Measurements from ENCODE around the gene RALGDS. TPM values are rescaled to one million over a fixed set of nuclear protein-coding genes. Genes with fewer than 3 reads are reported as not detected.

Gene RALGDS
- total RNA-seq, 1 donor from 2014 or later: 449 TPM

DNA sequence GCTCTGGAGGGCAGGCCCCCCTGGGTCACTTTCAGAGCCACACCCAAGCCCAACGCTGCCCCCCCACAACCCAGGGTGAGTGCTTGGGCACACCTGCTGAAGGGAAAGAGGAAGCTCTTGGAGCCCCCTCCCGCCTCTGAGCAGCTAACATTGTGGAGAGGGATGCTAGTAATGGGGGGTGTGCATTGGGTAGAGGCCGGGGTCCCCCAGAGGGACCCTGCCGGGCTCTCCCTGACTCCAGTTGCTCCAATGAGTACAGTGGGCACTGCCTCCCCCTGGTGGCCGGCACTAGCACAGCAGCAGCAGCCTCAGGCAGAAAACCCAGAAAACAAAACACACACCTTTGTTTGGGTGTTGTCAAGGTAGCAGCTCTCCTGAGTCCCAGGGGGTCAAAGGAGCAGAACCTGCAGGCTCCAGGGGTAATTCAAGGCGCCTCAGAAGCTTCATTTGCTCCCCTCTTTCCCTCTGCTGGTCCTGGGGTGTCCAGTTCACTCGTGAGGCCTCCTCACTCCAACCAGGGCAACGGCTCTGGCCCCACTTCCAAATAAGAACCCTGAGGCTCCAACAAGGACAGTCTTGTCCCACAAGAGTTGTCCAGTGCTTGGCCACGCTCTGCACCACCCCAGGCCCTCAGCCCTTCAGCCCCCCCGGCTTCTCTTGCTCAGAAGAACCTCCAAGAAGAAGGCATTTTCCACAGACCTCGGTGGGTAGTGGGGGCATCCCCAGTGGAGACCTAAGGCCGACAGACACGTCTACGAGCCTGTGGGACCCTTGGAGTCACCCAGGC, 26.6 kb upstream of the RALGDS start:
- TF ChIP-seq, protein P1, sequence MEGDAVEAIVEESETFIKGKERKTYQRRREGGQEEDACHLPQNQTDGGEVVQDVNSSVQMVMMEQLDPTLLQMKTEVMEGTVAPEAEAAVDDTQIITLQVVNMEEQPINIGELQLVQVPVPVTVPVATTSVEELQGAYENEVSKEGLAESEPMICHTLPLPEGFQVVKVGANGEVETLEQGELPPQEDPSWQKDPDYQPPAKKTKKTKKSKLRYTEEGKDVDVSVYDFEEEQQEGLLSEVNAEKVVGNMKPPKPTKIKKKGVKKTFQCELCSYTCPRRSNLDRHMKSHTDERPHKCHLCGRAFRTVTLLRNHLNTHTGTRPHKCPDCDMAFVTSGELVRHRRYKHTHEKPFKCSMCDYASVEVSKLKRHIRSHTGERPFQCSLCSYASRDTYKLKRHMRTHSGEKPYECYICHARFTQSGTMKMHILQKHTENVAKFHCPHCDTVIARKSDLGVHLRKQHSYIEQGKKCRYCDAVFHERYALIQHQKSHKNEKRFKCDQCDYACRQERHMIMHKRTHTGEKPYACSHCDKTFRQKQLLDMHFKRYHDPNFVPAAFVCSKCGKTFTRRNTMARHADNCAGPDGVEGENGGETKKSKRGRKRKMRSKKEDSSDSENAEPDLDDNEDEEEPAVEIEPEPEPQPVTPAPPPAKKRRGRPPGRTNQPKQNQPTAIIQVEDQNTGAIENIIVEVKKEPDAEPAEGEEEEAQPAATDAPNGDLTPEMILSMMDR (IDR thresholded peaks at IDR 0.05; ENCODE audit: partially characterized antibody, unreplicated experiment): peak; percentile 94
- peak; percentile 91 for DNase-seq
- peaks cover 33% of the 10 kb centered on the region for H3K9me3 Mint-ChIP-seq (ENCODE audit: unreplicated experiment)
- H3K4me1 Mint-ChIP-seq (ENCODE audit: low read depth, unreplicated experiment): peaks cover 22% of the 10 kb centered on the region
- peak overlapping the region; percentile 98 for H3K4me3 Mint-ChIP-seq (ENCODE audit: unreplicated experiment)
- no peaks in the 10 kb centered on the region for H3K36me3 Mint-ChIP-seq (ENCODE audit: unreplicated experiment)
- peaks cover 25% of the 10 kb centered on the region for H3K27me3 Mint-ChIP-seq (ENCODE audit: unreplicated experiment)
- H3K27ac Mint-ChIP-seq (ENCODE audit: unreplicated experiment): peak overlapping the region; percentile 98

DNA sequence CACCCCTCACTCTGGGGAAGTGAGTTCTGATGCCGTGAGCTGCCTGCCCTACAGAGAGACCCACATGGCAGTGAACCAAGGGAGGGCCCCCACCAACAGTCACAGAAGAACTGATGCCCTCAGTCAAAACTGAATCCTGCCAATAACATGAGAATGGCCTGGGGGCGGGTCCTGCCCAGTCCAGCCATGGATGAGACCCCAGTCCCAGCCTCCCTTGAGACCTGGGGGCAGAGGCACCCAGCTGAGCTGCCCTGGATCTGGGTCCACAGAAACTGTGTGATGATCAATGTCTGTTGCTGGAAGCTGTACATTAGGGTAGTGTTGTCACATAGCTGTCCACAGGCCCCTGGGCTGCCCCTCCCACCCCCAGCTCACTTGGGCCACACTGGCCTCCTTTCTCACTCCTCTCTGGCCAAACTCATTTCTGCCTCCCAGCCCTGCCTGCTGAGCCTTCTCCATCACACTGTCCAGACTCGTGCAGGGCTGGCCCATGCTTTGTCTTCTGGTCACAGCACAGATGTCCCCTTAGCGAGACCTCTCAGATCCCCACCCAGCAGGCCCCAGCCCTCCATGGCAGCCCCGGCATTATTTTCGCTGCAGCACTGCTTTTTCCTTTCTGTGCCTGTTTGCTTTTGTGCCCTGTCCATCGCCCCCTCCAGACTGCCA, 25.8 kb upstream of the RALGDS start:
- Mint-ChIP-seq H3K9me3 (ENCODE audit: unreplicated experiment) (peaks cover 31% of the 10 kb centered on the region), H3K36me3 (ENCODE audit: unreplicated experiment) (no peaks in the 10 kb centered on the region), H3K4me1 (ENCODE audit: low read depth, unreplicated experiment) (peaks cover 22% of the 10 kb centered on the region), H3K27me3 (ENCODE audit: unreplicated experiment) (peaks cover 24% of the 10 kb centered on the region), H3K27ac (ENCODE audit: unreplicated experiment) (peak overlapping the region; percentile 98), H3K4me3 (ENCODE audit: unreplicated experiment) (peak overlapping the region; percentile 98)
- TF ChIP-seq, protein P1 (IDR thresholded peaks at IDR 0.05; ENCODE audit: partially characterized antibody, unreplicated experiment): no peak
- peak; percentile 43 for DNase-seq

DNA sequence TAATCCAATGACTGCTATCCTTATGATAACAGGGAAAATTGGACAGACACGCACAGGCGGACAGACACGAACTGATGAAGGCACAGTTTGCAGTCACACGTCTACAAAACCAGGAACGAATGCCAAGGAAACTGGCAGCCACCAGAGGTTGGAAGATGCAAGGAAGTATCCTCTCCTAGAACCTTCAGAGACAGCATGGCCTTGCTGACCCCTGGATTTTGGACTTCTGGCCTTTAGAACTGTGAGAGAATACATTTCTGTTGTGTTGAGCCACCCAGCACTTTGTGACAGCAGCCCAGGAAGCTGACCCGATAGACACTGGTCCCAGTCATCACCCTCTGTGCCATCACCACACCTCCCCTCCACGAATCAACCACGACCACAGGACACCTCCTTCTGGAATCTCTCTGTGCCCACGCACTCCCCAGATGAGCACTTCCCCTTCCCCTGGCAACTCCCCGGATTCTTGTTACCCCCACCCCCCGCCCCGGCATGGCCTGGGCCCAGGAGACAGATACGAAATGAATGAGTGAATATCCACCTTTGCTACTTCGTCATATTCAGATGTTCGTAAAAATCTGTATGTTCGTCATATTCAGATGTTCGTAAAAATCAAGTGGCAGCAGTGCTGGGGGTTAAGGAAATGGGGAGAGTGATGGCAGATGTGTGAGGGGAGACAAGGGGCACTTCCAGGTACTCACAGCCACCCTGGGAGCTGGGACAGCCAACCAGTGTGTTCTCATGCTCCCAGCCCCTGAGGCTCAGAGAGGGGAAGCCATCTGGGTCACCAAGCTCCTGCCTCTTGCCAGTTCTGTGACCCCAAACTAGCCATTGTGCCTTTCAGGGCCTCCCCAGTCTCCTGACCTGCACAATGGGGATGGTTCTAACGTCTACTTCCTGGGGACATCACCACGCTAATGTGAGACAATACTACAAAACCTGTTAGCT, 24.1 kb upstream of the RALGDS start:
- H3K36me3 Mint-ChIP-seq (ENCODE audit: unreplicated experiment): no peaks in the 10 kb centered on the region
- peak overlapping the region; percentile 97 for H3K27ac Mint-ChIP-seq (ENCODE audit: unreplicated experiment)
- H3K9me3 Mint-ChIP-seq (ENCODE audit: unreplicated experiment): peaks cover 28% of the 10 kb centered on the region
- peak overlapping the region; percentile 98 for H3K4me3 Mint-ChIP-seq (ENCODE audit: unreplicated experiment)
- peak; percentile 12 for DNase-seq
- H3K27me3 Mint-ChIP-seq (ENCODE audit: unreplicated experiment): peaks cover 18% of the 10 kb centered on the region
- TF ChIP-seq, protein P1 (IDR thresholded peaks at IDR 0.05; ENCODE audit: partially characterized antibody, unreplicated experiment): no peak
- H3K4me1 Mint-ChIP-seq (ENCODE audit: low read depth, unreplicated experiment): peaks cover 21% of the 10 kb centered on the region

DNA sequence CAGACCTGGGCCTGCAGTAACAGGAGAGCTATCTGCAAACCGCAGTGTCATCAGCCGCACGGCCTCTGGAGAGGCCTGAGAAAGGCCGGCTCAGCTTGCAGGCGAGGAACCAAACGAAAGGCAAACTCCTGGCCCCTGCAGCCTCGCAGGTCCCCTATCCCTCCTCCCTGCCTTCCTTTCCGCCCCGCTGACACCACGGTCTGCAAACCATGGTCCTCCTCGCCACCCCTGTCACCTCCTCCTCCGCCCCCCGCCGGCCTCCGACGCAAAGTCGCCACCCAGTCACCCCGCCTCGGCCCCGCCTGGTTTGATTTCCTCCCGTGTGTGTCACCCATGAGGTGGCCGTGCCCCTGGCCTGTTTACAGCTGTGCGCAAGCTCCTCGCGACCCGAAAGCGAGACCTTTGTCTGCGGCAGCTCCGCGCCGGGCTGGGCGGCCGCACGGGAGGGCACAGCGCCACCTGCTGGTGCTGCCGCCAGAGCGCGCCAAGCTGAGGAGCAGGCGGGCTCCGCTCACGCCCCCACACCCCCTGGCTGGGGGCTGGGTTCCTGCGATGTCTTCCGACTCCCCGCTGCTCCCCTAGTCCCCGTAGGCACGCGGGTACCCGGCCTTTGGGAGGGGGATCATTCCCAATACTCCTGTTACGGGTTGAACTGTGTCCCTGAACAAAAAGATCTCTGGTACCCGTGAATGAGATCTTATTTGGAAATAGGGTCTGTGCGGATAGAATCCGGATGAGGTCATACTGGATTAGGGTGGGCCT, 23.3 kb upstream of the RALGDS start:
- no peaks in the 10 kb centered on the region for H3K36me3 Mint-ChIP-seq (ENCODE audit: unreplicated experiment)
- peaks cover 17% of the 10 kb centered on the region for H3K27me3 Mint-ChIP-seq (ENCODE audit: unreplicated experiment)
- peak overlapping the region; percentile 98 for H3K4me3 Mint-ChIP-seq (ENCODE audit: unreplicated experiment)
- peak overlapping the region; percentile 97 for H3K27ac Mint-ChIP-seq (ENCODE audit: unreplicated experiment)
- peaks cover 21% of the 10 kb centered on the region for H3K4me1 Mint-ChIP-seq (ENCODE audit: low read depth, unreplicated experiment)
- TF ChIP-seq, protein P1 (IDR thresholded peaks at IDR 0.05; ENCODE audit: partially characterized antibody, unreplicated experiment): peak; percentile 100
- peaks cover 26% of the 10 kb centered on the region for H3K9me3 Mint-ChIP-seq (ENCODE audit: unreplicated experiment)
- DNase-seq: peak; percentile 93
